ENCODE data around the gene NEK1. TPM values are rescaled to one million over a fixed set of nuclear protein-coding genes. Genes with fewer than 3 reads are reported as not detected.

The NEK1 gene
- total and polyA plus RNA-seq, 8 donors, result 13.2 to 30.9 (median 26.9) TPM

DNA sequence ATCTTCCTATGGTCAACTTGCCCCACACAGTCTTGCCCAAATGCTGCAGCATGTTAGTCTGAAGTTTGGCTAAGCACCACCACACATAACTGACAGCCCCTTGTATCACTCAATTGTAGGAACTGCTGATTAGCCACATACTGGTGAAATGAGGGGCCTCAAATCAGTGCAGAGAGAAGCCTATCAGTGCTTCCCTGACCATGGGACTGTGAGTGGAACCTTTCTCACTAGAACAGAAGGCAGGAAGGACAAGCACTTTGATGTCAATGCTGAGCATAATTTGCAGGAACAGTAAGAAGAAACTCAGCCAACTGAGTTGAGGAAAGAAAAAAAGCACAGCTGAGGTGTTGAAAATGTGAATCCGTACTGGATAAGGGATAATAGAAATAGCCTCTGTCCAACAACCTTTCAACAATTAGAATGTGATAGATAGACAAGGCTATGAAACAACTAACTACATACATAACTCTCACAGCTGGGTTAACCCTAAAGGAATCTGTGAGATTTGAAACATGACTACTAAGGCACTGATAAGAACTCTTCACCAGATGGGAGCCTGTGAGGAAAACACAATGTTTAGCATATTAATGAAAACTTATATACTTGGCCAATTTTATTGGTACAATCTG, 205.1 kb downstream of the NEK1 start:
- intact Hi-C loops (cut with DNase I), result no loop called here
- Histone ChIP-seq H3K4me1 (peaks cover 0 to 5% of the 10 kb centered on the region in 2 donors), H3K9me3 (no peaks in the 10 kb centered on the region), H3K27ac (no peak overlapping the region), H3K36me3 (no peaks in the 10 kb centered on the region), H3K4me3 (no peak overlapping the region), H3K27me3 (no peaks in the 10 kb centered on the region)
- no peak for TF ChIP-seq CTCF (IDR thresholded peaks at IDR 0.05)
- no peak for DNase-seq
- no peak for ATAC-seq

DNA sequence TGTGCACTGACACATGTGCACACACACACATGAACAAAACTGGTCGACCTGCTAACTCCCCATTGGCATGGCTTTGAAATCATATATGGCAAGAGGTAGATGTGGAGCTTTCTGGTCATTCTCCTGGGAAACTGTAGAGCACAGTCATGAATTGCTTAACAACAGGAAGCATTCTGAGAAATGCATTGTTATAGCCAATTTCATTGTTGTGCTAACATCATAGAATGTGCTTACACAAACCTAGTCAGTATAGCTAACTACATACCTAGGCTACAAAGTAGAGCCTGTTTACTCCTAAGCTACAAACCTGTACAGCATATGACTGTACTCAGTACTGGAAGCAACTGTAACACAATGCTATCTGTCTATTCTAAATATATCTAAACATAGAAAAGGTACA, 207.4 kb downstream of the NEK1 start:
- Histone ChIP-seq H3K4me1 (no peaks in the 10 kb centered on the region), H3K27ac (no peak overlapping the region), H3K4me3 (no peak overlapping the region), H3K36me3 (no peaks in the 10 kb centered on the region), H3K27me3 (no peaks in the 10 kb centered on the region), H3K9me3 (no peaks in the 10 kb centered on the region)
- intact Hi-C loops (cut with DNase I), result no loop called here
- TF ChIP-seq CTCF (IDR thresholded peaks at IDR 0.05), result no peak
- no peak for ATAC-seq
- DNase-seq, result no peak

- TF ChIP-seq CTCF (IDR thresholded peaks at IDR 0.05), result no peak
Measured at GRCh38 chr4:169400832-169401231, 211.6 kb downstream of the NEK1 start.

DNA sequence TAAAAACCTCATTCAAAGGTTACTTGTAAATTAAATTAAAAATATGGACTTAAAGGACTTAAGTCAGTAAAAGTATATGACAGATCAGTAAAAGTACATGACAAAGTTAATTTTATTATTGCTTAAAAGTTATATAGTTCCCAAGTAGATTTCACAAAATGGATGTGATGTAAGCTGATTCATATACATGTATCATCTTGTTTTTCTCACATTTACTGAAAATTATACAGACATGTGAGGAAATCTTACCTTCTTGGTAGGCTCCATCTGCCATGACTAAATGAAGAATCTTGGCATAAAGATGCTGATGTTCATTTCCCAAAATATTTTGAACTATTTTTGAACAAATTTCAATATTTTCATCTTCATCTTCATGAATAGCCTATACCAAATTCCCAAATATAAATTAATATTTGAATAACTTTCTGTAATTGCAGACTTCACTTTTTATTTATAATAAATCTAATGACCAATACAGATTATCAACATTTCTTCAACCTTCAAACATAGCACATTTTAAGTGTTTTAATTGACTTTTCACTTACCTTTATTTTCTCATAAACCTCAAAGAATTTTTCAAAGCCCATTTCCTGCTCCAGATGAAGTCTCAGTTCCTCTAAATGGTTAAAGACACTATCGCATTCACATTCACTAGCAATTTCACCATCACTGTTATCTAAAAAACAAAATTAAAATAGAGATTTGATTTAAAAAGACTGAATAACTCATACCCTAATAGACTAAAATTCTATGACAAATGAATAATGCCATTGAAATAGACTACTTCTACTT, 212.2 kb downstream of the NEK1 start:
- no peak for ATAC-seq
- H3K4me1 ChIP-seq, result peaks cover 0 to 7% of the 10 kb centered on the region in 2 donors
- no peak overlapping the region for H3K27ac ChIP-seq
- no peak for TF ChIP-seq CTCF (IDR thresholded peaks at IDR 0.05)
- intact Hi-C loops (cut with DNase I), result no loop called here
- H3K4me3 ChIP-seq, result no peak overlapping the region
- no peak for DNase-seq
- H3K27me3 ChIP-seq, result no peaks in the 10 kb centered on the region
- no peaks in the 10 kb centered on the region for H3K9me3 ChIP-seq
- H3K36me3 ChIP-seq, result no peaks in the 10 kb centered on the region

More at GRCh38 chr4:169400832-169401231, 211.6 kb downstream of the NEK1 start:
- Histone ChIP-seq H3K4me1 (peaks cover 0 to 7% of the 10 kb centered on the region in 2 donors), H3K27me3 (no peaks in the 10 kb centered on the region), H3K4me3 (no peak overlapping the region), H3K9me3 (no peaks in the 10 kb centered on the region), H3K36me3 (no peaks in the 10 kb centered on the region), H3K27ac (no peak overlapping the region)
- intact Hi-C loops (cut with DNase I), result no loop called here
- DNase-seq, result no peak
- no peak for ATAC-seq

GRCh38 chr4:169398316-169398715, 214.1 kb downstream of the NEK1 start:
- peak overlapping the region in 1 of 2 donors; percentile 34 for H3K27ac ChIP-seq
- DNase-seq, result no peak
- intact Hi-C loops (cut with DNase I), result no loop called here
- H3K4me3 ChIP-seq, result no peak overlapping the region
- ATAC-seq, result peak; percentile 40
- TF ChIP-seq CTCF (IDR thresholded peaks at IDR 0.05), result no peak
- H3K36me3 ChIP-seq, result no peaks in the 10 kb centered on the region
- H3K27me3 ChIP-seq, result no peaks in the 10 kb centered on the region
- H3K9me3 ChIP-seq, result no peaks in the 10 kb centered on the region
- H3K4me1 ChIP-seq, result peaks cover 0 to 7% of the 10 kb centered on the region in 2 donors

Measured in left lung (tissue), 10 donors.